Psoas muscle (tissue), 8 donors: ENCODE data around the gene TFAP2D. TPM values are rescaled to one million over a fixed set of nuclear protein-coding genes. Genes with fewer than 3 reads are reported as not detected.

Experiments used
- ATAC-seq, 4 donors: fragments of 200-7000 bp; cut with Tn5 transposase; one replicate each; pipeline ENCODE4 v1.9.1; 2020; ENCODE audit warnings: moderate library complexity in 3 of 4, mild to moderate bottlenecking in 2 of 4
- DNase-seq, 2 donors: peaks; one replicate each; pipeline ENCODE4 v3.0.0-alpha.2; 2020
- H3K27ac ChIP-seq: fragments of 200-600 bp; one replicate; pipeline ENCODE4 v1.8.0; 2022
- H3K27me3 ChIP-seq, 3 donors: fragments of 200-600 bp in 1 of 3; one replicate each; pipeline versions ENCODE4 v1.6.1 to v1.8.0; 2013 to 2022; ENCODE audit warnings: low read length in 2 of 3, mild to moderate bottlenecking in 2 of 3, moderate library complexity in 1 of 3; ENCODE audit not compliant: insufficient read depth in 3 of 3
- H3K36me3 ChIP-seq, 2 donors: fragments of 200-600 bp in 1 of 2; one replicate each; pipeline versions ENCODE4 v1.6.1 to v1.8.0; 2013 to 2022; ENCODE audit warnings: low read depth in 1 of 2, mild to moderate bottlenecking in 1 of 2, moderate library complexity in 1 of 2; ENCODE audit not compliant: insufficient read depth in 1 of 2
- H3K4me1 ChIP-seq: fragments of 200-600 bp; one replicate; pipeline ENCODE4 v1.8.0; 2022
- H3K4me3 ChIP-seq: fragments of 200-600 bp; one replicate; pipeline ENCODE4 v1.8.0; 2022; ENCODE audit warnings: mild to moderate bottlenecking
- H3K9me3 ChIP-seq: fragments of 200-600 bp; one replicate; pipeline ENCODE4 v1.8.0; 2022
- WGBS, 3 donors: extraction: QIAGEN DNeasy Blood & Tissue Kit; methylation state at CpG; one replicate each; pipeline versions ENCODE4 v1.1.6 to v1.1.7; 2013; 5-methylcytosine and 5-hydroxymethylcytosine counted together
- intact Hi-C, 2 donors: fragments of 100-400 bp; cut with DNase I; formaldehyde crosslinking; loops; one replicate each; pipeline versions ENCODE4 v1.11.0 to v1.14.2; 2022
- polyA plus RNA-seq, 3 donors: library from polyadenylated mRNA; stranded (reverse); fragments of 200-250 nt; gene quantifications; one replicate each; pipeline ENCODE4 v1.2.3, GENCODE V29; 2013
- total RNA-seq, 4 donors: library from RNA; stranded (reverse); fragmentation: NEBNext Ultra II Directional in 2 of 4; extraction: Animal tissue kit (Norgen Biotek cat#: 25700) in 2 of 4; gene quantifications; one replicate each; pipeline versions ENCODE4 v1.2.1 to v1.2.4, GENCODE V29; 2021 to 2023
- TF ChIP-seq, protein P1 (sequence below): fragments of 200-600 bp; IDR thresholded peaks from one replicate; pipeline ENCODE4 v1.8.0; 2022; ENCODE audit warnings: antibody characterized with exemption
- donor health status: healthy with polysubstance abuse.
- donor health status: DM: no; HTN: no; CAD: no; lungs with moderate emphysema.
- donor health status: Bipolar disorder and iron deficiency.
- donor health status: healthy.
- donor health status: DM: yes; HTN: yes; CAD: no.
- donor health status: DM: no; HTN: no; CAD: no.
- donor health status: DM: no; HTN: no; CAD: no.
- donor health status: DM: yes; HTN: yes; CAD: no.

The TFAP2D gene
- total and polyA plus RNA-seq, 7 donors = not detected

- DNase-seq (no peak), ATAC-seq (no peak)
- H3K27me3 ChIP-seq = peaks cover 8 to 53% (median 17%) of the 10 kb centered on the region in 3 donors
These were observed 6.1 kb upstream of the TFAP2D start for GRCh38 chr6:50707191-50707590.

GRCh38 chr6:50707652-50708300, 5.5 kb upstream of the TFAP2D start:
- H3K4me1 ChIP-seq = no peaks in the 10 kb centered on the region
- WGBS, 3 donors = 1 to 2% (median 2%) methylated on average over 27 of the region's 27 CpGs
- DNase-seq (no peak), ATAC-seq (no peak)
- peaks cover 11 to 58% (median 17%) of the 10 kb centered on the region in 3 donors for H3K27me3 ChIP-seq
- TF ChIP-seq, protein P1, sequence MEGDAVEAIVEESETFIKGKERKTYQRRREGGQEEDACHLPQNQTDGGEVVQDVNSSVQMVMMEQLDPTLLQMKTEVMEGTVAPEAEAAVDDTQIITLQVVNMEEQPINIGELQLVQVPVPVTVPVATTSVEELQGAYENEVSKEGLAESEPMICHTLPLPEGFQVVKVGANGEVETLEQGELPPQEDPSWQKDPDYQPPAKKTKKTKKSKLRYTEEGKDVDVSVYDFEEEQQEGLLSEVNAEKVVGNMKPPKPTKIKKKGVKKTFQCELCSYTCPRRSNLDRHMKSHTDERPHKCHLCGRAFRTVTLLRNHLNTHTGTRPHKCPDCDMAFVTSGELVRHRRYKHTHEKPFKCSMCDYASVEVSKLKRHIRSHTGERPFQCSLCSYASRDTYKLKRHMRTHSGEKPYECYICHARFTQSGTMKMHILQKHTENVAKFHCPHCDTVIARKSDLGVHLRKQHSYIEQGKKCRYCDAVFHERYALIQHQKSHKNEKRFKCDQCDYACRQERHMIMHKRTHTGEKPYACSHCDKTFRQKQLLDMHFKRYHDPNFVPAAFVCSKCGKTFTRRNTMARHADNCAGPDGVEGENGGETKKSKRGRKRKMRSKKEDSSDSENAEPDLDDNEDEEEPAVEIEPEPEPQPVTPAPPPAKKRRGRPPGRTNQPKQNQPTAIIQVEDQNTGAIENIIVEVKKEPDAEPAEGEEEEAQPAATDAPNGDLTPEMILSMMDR = no peak
- intact Hi-C loops = no loop called here
- H3K27ac ChIP-seq = no peak overlapping the region
- no peaks in the 10 kb centered on the region for H3K36me3 ChIP-seq
- no peaks in the 10 kb centered on the region for H3K9me3 ChIP-seq
- H3K4me3 ChIP-seq = no peak overlapping the region

More at GRCh38 chr6:50707191-50707590, 6.1 kb upstream of the TFAP2D start:
- H3K36me3 ChIP-seq = no peaks in the 10 kb centered on the region
- intact Hi-C loops = no loop called here
- no peaks in the 10 kb centered on the region for H3K9me3 ChIP-seq
- H3K27ac ChIP-seq = no peak overlapping the region
- H3K4me1 ChIP-seq = no peaks in the 10 kb centered on the region
- TF ChIP-seq, protein P1 = no peak
- 2 to 5% (median 3%) methylated on average over 7 of the region's 7 CpGs for WGBS, 3 donors
- no peak overlapping the region for H3K4me3 ChIP-seq

- Histone ChIP-seq H3K9me3 (no peaks in the 10 kb centered on the region), H3K27ac (no peak overlapping the region), H3K27me3 (peaks cover 17 to 68% (median 20%) of the 10 kb centered on the region in 3 donors), H3K36me3 (no peaks in the 10 kb centered on the region), H3K4me1 (no peaks in the 10 kb centered on the region), H3K4me3 (no peak overlapping the region)
- 8 to 12% (median 10%) methylated on average over 22 of the region's 22 CpGs for WGBS, 3 donors
- TF ChIP-seq, protein P1 = no peak
- intact Hi-C loops = no loop called here
- no peak for ATAC-seq
- no peak for DNase-seq
These were observed 4.5 kb upstream of the TFAP2D start for GRCh38 chr6:50708664-50709365.

DNA sequence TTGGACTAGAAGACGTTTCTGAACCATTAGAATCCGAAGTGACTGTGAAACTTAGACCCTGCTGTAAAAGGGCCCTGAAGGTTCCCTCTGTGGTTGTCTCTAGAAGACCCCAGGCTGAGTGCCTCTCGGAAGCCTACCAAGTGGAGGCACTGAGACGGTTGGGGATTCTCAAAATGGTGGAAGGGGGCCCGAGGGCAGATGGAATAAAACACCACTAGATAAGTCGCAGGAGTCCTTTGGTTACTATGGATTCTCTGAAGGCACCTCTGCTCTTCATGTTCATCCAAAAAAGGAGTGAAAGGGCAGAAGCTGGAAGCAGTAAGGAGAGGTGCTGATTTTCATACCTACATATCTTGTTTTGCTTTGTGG, 4.0 kb upstream of the TFAP2D start:
- H3K27me3 ChIP-seq = peaks cover 18 to 73% (median 20%) of the 10 kb centered on the region in 3 donors
- H3K4me1 ChIP-seq = no peaks in the 10 kb centered on the region
- intact Hi-C loops = no loop called here
- ATAC-seq (no peak), DNase-seq (no peak)
- TF ChIP-seq, protein P1 = no peak
- no peaks in the 10 kb centered on the region for H3K9me3 ChIP-seq
- no peaks in the 10 kb centered on the region for H3K36me3 ChIP-seq
- H3K4me3 ChIP-seq = no peak overlapping the region
- no peak overlapping the region for H3K27ac ChIP-seq
- 2 to 8% (median 6%) methylated on average over 6 of the region's 6 CpGs for WGBS, 3 donors
